Upper lobe of left lung (tissue), 4 donors: ENCODE data around the gene UNC13B.
"Not testable (repeated sequence)": the region's sequence is repeated elsewhere in the genome, so short reads cannot be mapped to it uniquely, and the experiment has no call there.

Experiments used
- EP300 ChIP-seq, 4 donors: sonication (generic); formaldehyde crosslinking; IDR thresholded peaks; one replicate each; pipeline ENCODE4 v1.5.1; 2017; ENCODE audit warnings: antibody characterized with exemption in 4 of 4, control low read depth in 2 of 4
- POLR2A ChIP-seq, 4 donors: fragments of 450-650 bp; IDR thresholded peaks; one replicate each; pipeline ENCODE4 v1.5.1; 2016 to 2017; ENCODE audit warnings: antibody characterized with exemption in 4 of 4, mild to moderate bottlenecking in 2 of 4
- POLR2AphosphoS5 ChIP-seq, 2 donors: sonication (generic); formaldehyde crosslinking; IDR thresholded peaks; one replicate each; pipeline ENCODE4 v1.5.1; 2017; ENCODE audit warnings: antibody characterized with exemption in 2 of 2
- TF ChIP-seq, protein P1 (sequence below), 6 experiments: fragments of 450-650 bp in 4 of 6; fragments of 200-600 bp in 2 of 6; sonication (generic) in 2 of 6; IDR thresholded peaks; one replicate each; pipeline ENCODE4 v1.5.1; 2016 to 2019; ENCODE audit warnings: antibody characterized with exemption in 6 of 6

DNA sequence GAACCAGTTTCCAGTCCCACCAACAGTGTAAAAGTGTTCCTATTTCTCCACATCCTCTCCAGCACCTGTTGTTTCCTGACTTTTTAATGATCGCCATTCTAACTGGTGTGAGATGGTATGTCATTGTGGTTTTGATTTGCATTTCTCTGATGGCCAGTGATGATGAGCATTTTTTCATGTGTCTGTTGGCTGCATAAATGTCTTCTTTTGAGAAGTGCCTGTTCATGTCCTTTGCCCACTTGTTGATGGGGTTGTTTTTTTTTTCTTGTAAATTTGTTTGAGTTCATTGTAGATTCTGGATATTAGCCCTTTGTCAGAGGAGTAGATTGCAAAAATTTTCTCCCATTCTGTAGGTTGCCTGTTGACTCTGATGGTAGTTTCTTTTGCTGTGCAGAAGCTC lies 84.1 kb downstream of the UNC13B start:
- TF ChIP-seq, protein P1, sequence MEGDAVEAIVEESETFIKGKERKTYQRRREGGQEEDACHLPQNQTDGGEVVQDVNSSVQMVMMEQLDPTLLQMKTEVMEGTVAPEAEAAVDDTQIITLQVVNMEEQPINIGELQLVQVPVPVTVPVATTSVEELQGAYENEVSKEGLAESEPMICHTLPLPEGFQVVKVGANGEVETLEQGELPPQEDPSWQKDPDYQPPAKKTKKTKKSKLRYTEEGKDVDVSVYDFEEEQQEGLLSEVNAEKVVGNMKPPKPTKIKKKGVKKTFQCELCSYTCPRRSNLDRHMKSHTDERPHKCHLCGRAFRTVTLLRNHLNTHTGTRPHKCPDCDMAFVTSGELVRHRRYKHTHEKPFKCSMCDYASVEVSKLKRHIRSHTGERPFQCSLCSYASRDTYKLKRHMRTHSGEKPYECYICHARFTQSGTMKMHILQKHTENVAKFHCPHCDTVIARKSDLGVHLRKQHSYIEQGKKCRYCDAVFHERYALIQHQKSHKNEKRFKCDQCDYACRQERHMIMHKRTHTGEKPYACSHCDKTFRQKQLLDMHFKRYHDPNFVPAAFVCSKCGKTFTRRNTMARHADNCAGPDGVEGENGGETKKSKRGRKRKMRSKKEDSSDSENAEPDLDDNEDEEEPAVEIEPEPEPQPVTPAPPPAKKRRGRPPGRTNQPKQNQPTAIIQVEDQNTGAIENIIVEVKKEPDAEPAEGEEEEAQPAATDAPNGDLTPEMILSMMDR (IDR thresholded peaks at IDR 0.05), result not testable (repeated sequence)
- TF ChIP-seq POLR2A, EP300, POLR2AphosphoS5 (IDR thresholded peaks at IDR 0.05): not testable (repeated sequence)
